HG03558 (cell line): ENCODE results near the gene SLC37A1.

Experiments
- ATAC-seq: cut with Tn5 transposase; IDR thresholded peaks from one replicate; pipeline ENCODE4 v1.9.1; 2021; ENCODE audit warnings: moderate number of reproducible peaks; ENCODE audit not compliant: unreplicated experiment; ENCODE audit errors: extremely low read depth

The SLC37A1 gene

GRCh38 chr21:42582787-42583476 is 69.3 kb downstream of the SLC37A1 start:
- ATAC-seq = no peak

- ATAC-seq = no peak
Measured at GRCh38 chr21:42583477-42584295, 70.0 kb downstream of the SLC37A1 start.

- no peak for ATAC-seq
Measured at GRCh38 chr21:42584296-42584641, 70.6 kb downstream of the SLC37A1 start.

GRCh38 chr21:42585881-42586280 is 72.2 kb downstream of the SLC37A1 start:
- ATAC-seq = no peak

- no peak for ATAC-seq
Measured at GRCh38 chr21:42586406-42586805, 72.8 kb downstream of the SLC37A1 start.

GRCh38 chr21:42587036-42587435 is 73.4 kb downstream of the SLC37A1 start:
- ATAC-seq = no peak

GRCh38 chr21:42590431-42591131 is 76.9 kb downstream of the SLC37A1 start:
- no peak for ATAC-seq

- ATAC-seq = no peak
Measured at GRCh38 chr21:42591170-42591869, 77.7 kb downstream of the SLC37A1 start.

GRCh38 chr21:42592156-42592820 is 78.6 kb downstream of the SLC37A1 start:
- no peak for ATAC-seq

- no peak for ATAC-seq
Measured at GRCh38 chr21:42593007-42593814, 79.6 kb downstream of the SLC37A1 start.

GRCh38 chr21:42594616-42595282 is 81.1 kb downstream of the SLC37A1 start:
- ATAC-seq = no peak

GRCh38 chr21:42595283-42596187 is 81.9 kb downstream of the SLC37A1 start:
- no peak for ATAC-seq

- ATAC-seq = no peak
Measured at GRCh38 chr21:42596657-42597056, 83.0 kb downstream of the SLC37A1 start.

- no peak for ATAC-seq
Measured at GRCh38 chr21:42597487-42598158, 84.0 kb downstream of the SLC37A1 start.

- no peak for ATAC-seq
Measured at GRCh38 chr21:42598159-42598735, 84.6 kb downstream of the SLC37A1 start.

- no peak for ATAC-seq
Measured at GRCh38 chr21:42599486-42599885, 85.8 kb downstream of the SLC37A1 start.

- ATAC-seq = no peak
Measured at GRCh38 chr21:42599962-42600361, 86.3 kb downstream of the SLC37A1 start.
